ENCODE measurements around the gene TMEM132D. TPM values are rescaled to one million over a fixed set of nuclear protein-coding genes. Genes with fewer than 3 reads are reported as not detected.

The TMEM132D gene
- total RNA-seq, 2 donors from 2014 or later, result not detected

- H3K9me3 ChIP-seq, result peaks cover 0 to 3% of the 10 kb centered on the region in 2 donors
- H3K4me1 ChIP-seq, result no peaks in the 10 kb centered on the region
- no peak for DNase-seq (ENCODE audit: low spot score)
- H3K27ac ChIP-seq, result no peak overlapping the region
- TF ChIP-seq CTCF (IDR thresholded peaks at IDR 0.05), result no peak
- H3K4me3 ChIP-seq, result no peak overlapping the region
- no peaks in the 10 kb centered on the region for H3K27me3 ChIP-seq
- no peaks in the 10 kb centered on the region for H3K36me3 ChIP-seq
Observed at GRCh38 chr12:129771238-129771637, 132.6 kb downstream of the TMEM132D start.

DNA sequence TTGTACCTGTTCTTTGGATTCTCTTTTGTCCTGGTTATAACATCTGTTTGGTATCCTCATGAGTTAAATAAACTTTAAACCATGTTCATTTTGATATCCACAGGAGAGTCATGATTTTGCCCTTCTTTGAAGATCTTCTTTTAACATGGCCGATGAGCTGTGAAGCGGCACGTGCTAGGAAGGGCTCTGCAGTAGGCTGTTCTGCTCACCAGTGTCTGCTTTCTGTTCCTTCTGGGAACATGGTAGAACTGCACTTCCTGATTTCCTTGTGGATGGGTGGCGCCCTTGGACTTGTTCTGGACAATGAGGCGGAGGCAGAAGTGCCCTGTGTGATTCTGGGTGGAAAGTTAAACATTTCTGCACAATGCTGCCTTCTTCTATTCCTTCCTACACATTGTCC lies 138.1 kb downstream of the TMEM132D start:
- H3K4me1 ChIP-seq, result no peaks in the 10 kb centered on the region
- no peak overlapping the region for H3K27ac ChIP-seq
- no peak for DNase-seq (ENCODE audit: low spot score)
- H3K36me3 ChIP-seq, result no peaks in the 10 kb centered on the region
- H3K4me3 ChIP-seq, result no peak overlapping the region
- no peaks in the 10 kb centered on the region for H3K27me3 ChIP-seq
- TF ChIP-seq CTCF (IDR thresholded peaks at IDR 0.05), result no peak
- H3K9me3 ChIP-seq, result peaks cover 0 to 11% of the 10 kb centered on the region in 2 donors

DNA sequence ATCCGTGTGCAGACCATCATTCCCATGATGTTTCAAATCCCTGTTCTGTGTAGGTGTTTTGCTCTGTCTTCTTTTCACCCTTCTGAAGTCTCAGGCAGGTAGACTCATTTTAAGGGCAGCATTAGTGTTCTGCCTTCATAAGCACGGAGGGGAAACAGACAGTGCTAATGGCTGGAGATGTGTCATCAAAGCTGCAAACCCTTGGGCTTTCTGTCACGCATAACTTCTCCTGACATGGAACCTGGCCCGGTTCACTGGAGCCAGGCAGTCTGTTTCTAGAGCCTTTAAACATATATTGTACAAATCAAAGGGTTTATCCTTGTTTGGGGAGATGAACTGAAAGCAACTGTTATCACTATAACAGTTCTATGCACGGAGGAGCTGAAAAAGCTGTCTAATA lies 141.4 kb downstream of the TMEM132D start:
- Histone ChIP-seq H3K9me3 (peaks cover 0 to 11% of the 10 kb centered on the region in 2 donors), H3K36me3 (no peaks in the 10 kb centered on the region), H3K4me3 (no peak overlapping the region), H3K4me1 (no peaks in the 10 kb centered on the region), H3K27ac (no peak overlapping the region), H3K27me3 (no peaks in the 10 kb centered on the region)
- DNase-seq (ENCODE audit: low spot score), result no peak
- TF ChIP-seq CTCF (IDR thresholded peaks at IDR 0.05), result no peak

DNA sequence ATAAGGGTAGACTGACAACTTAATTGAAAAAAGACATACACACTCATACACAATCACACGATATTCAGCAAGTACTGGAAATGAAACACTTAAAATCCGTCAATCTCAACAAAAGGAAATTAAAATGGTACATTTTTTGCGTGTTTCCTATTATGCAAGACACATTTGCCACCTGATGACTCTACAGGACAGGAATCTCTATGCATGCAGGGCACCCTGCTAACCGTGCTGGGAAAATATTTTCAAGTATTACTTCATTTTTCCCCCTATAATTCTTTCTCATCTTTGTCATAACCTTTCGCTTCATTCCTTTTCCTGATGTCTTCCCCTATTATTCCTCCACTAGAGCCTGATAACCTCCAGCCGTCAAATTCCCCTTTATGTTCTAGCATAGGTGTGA lies 150.2 kb downstream of the TMEM132D start:
- no peaks in the 10 kb centered on the region for H3K9me3 ChIP-seq
- no peak overlapping the region for H3K27ac ChIP-seq
- no peaks in the 10 kb centered on the region for H3K4me1 ChIP-seq
- no peaks in the 10 kb centered on the region for H3K27me3 ChIP-seq
- no peaks in the 10 kb centered on the region for H3K36me3 ChIP-seq
- H3K4me3 ChIP-seq, result no peak overlapping the region
- no peak for TF ChIP-seq CTCF (IDR thresholded peaks at IDR 0.05)
- no peak for DNase-seq (ENCODE audit: low spot score)

DNA sequence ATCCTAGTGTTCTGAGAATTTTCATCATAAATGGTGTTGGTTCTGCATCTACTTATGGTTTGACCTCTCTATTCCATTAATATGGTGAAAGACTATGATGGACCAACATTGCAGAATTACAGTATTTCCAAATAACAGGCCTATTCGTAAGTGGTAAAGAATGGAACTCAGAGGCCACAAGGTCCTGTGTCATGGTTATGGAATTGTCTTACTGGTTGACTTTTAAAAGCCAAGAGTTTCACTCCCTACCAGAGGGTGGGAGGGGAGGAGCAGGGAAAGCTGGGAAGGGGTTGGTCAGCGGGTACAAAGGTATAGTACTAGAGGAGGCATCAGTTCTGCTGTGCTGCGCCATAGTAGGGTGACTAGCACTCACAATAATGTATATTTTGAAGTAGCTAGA lies 153.4 kb downstream of the TMEM132D start:
- TF ChIP-seq CTCF (IDR thresholded peaks at IDR 0.05), result no peak
- H3K4me1 ChIP-seq, result no peaks in the 10 kb centered on the region
- no peak overlapping the region for H3K4me3 ChIP-seq
- DNase-seq (ENCODE audit: low spot score), result no peak
- no peak overlapping the region for H3K27ac ChIP-seq
- no peaks in the 10 kb centered on the region for H3K9me3 ChIP-seq
- no peaks in the 10 kb centered on the region for H3K36me3 ChIP-seq
- no peaks in the 10 kb centered on the region for H3K27me3 ChIP-seq

DNA sequence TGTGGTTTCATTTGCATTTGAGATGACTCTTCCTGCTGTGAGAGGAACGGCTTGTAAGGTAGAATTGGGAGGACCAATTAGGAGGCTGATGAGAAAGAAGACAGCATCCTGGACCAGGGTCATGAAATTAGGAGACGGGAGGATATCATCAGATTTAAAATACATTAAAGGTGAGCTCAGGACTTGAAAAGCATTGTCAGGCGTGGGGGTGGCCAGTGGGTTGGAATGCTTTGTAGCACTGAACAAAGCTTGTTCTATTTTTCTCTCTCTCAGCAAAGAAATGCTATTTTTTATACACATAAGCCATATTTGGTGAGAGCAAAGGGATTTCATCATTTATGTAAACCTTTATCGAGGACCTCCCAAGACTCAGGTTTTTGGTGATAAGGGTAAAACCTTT lies 157.5 kb downstream of the TMEM132D start:
- no peak for TF ChIP-seq CTCF (IDR thresholded peaks at IDR 0.05)
- no peaks in the 10 kb centered on the region for H3K9me3 ChIP-seq
- H3K27me3 ChIP-seq, result no peaks in the 10 kb centered on the region
- no peak for DNase-seq (ENCODE audit: low spot score)
- no peak overlapping the region for H3K27ac ChIP-seq
- H3K36me3 ChIP-seq, result no peaks in the 10 kb centered on the region
- no peaks in the 10 kb centered on the region for H3K4me1 ChIP-seq
- H3K4me3 ChIP-seq, result no peak overlapping the region
